Neural cell (in vitro differentiated cells): ENCODE results near the gene PECR.

Experiments
- EP300 ChIP-seq: fragments of 450-650 bp; conservative IDR thresholded peaks from 2 replicates; pipeline ENCODE4 v1.6.1; 2014; ENCODE audit warnings: antibody characterized with exemption, mild to moderate bottlenecking, moderate library complexity; ENCODE audit not compliant: poor library complexity, severe bottlenecking
- EZH2 ChIP-seq: fragments of 200-600, 300-800 bp; shearing (Covaris generic), sonication (generic); IDR thresholded peaks from 2 replicates; pipeline ENCODE4 v1.6.1; 2014; ENCODE audit warnings: antibody characterized with exemption, low read length, borderline replicate concordance, mild to moderate bottlenecking; ENCODE audit not compliant: insufficient read depth, poor library complexity, severe bottlenecking
- POLR2AphosphoS5 ChIP-seq: IDR thresholded peaks from 2 replicates; pipeline ENCODE4 v1.6.1; 2012
- RAD21 ChIP-seq: fragments of 450-650 bp; conservative IDR thresholded peaks from 2 replicates; pipeline ENCODE4 v1.6.1; 2014; ENCODE audit warnings: antibody characterized with exemption, mild to moderate bottlenecking, moderate library complexity
- SMC3 ChIP-seq: fragments of 450-650 bp; conservative IDR thresholded peaks from 2 replicates; pipeline ENCODE4 v1.6.1; 2014; ENCODE audit warnings: antibody characterized with exemption, mild to moderate bottlenecking, moderate library complexity; ENCODE audit not compliant: poor library complexity
- TAF1 ChIP-seq: IDR thresholded peaks from 2 replicates; pipeline ENCODE4 v1.6.1; 2012; ENCODE audit warnings: low read depth
- TF ChIP-seq, protein P1 (sequence below): fragments of 450-650 bp; IDR thresholded peaks from 2 replicates; pipeline ENCODE4 v1.5.1; 2014; ENCODE audit warnings: antibody characterized with exemption, mild to moderate bottlenecking, moderate library complexity; ENCODE audit not compliant: poor library complexity, severe bottlenecking
- TF ChIP-seq, protein P2 (sequence below): IDR thresholded peaks from 2 replicates; pipeline ENCODE4 v1.6.1; 2012; ENCODE audit warnings: borderline replicate concordance

DNA sequence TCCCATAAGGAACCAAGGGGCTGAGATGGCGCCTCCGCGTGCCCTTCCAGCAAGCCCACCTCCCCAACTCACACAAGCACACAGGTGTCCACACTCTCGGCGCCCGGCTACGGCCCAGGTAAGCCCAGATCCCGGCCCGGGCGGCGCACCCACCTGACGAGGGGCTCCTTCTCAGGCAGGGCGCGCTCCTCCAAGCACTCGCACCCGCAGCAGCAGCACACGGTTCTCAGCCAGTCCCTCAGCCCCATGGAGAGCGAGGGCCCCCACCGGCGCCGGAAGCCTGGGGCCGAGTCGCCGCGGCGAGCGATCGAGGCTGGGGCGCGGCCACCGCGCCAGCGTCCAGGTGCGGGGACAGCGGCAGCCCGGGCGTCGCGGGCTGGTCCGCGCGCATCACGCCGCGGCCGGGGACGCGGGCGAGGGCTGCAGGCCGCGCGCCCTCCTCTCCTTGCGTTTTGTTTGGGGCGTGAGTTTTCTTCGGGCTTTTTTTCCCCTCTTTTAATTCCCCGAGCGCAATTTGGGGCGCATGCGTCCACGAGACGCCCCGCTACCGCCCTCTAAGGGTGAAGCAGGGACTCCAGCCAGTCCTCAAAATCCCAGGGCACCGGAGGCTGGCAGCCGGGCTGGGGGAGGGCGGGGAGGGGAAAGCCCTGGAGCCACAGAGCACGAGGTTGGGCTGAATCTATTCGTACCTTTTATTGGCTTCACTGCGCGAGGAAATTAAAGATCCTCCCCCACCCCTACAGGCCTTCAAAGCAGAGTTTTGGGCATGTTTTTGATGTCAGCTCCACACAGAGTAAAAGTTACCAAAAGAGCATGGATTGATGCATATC lies 68.3 kb downstream of the PECR start, which contains the start of gene MREG:
- TF ChIP-seq SMC3 (peak; percentile 31), TAF1 (no peak), POLR2AphosphoS5 (no peak), EP300 (no peak), EZH2 (no peak), RAD21 (no peak)
- TF ChIP-seq, protein P1, sequence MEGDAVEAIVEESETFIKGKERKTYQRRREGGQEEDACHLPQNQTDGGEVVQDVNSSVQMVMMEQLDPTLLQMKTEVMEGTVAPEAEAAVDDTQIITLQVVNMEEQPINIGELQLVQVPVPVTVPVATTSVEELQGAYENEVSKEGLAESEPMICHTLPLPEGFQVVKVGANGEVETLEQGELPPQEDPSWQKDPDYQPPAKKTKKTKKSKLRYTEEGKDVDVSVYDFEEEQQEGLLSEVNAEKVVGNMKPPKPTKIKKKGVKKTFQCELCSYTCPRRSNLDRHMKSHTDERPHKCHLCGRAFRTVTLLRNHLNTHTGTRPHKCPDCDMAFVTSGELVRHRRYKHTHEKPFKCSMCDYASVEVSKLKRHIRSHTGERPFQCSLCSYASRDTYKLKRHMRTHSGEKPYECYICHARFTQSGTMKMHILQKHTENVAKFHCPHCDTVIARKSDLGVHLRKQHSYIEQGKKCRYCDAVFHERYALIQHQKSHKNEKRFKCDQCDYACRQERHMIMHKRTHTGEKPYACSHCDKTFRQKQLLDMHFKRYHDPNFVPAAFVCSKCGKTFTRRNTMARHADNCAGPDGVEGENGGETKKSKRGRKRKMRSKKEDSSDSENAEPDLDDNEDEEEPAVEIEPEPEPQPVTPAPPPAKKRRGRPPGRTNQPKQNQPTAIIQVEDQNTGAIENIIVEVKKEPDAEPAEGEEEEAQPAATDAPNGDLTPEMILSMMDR = peak; percentile 71
- TF ChIP-seq, protein P2, sequence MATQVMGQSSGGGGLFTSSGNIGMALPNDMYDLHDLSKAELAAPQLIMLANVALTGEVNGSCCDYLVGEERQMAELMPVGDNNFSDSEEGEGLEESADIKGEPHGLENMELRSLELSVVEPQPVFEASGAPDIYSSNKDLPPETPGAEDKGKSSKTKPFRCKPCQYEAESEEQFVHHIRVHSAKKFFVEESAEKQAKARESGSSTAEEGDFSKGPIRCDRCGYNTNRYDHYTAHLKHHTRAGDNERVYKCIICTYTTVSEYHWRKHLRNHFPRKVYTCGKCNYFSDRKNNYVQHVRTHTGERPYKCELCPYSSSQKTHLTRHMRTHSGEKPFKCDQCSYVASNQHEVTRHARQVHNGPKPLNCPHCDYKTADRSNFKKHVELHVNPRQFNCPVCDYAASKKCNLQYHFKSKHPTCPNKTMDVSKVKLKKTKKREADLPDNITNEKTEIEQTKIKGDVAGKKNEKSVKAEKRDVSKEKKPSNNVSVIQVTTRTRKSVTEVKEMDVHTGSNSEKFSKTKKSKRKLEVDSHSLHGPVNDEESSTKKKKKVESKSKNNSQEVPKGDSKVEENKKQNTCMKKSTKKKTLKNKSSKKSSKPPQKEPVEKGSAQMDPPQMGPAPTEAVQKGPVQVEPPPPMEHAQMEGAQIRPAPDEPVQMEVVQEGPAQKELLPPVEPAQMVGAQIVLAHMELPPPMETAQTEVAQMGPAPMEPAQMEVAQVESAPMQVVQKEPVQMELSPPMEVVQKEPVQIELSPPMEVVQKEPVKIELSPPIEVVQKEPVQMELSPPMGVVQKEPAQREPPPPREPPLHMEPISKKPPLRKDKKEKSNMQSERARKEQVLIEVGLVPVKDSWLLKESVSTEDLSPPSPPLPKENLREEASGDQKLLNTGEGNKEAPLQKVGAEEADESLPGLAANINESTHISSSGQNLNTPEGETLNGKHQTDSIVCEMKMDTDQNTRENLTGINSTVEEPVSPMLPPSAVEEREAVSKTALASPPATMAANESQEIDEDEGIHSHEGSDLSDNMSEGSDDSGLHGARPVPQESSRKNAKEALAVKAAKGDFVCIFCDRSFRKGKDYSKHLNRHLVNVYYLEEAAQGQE = no peak
